ENCODE data around the gene TGM4. TPM values are rescaled to one million over a fixed set of nuclear protein-coding genes. Genes with fewer than 3 reads are reported as not detected.

TGM4 gene
- total and polyA plus RNA-seq, 10 of the 15 experiments (the other 5 are each of a cell fraction or from before 2014, with no cell fraction given) = not detected

DNA sequence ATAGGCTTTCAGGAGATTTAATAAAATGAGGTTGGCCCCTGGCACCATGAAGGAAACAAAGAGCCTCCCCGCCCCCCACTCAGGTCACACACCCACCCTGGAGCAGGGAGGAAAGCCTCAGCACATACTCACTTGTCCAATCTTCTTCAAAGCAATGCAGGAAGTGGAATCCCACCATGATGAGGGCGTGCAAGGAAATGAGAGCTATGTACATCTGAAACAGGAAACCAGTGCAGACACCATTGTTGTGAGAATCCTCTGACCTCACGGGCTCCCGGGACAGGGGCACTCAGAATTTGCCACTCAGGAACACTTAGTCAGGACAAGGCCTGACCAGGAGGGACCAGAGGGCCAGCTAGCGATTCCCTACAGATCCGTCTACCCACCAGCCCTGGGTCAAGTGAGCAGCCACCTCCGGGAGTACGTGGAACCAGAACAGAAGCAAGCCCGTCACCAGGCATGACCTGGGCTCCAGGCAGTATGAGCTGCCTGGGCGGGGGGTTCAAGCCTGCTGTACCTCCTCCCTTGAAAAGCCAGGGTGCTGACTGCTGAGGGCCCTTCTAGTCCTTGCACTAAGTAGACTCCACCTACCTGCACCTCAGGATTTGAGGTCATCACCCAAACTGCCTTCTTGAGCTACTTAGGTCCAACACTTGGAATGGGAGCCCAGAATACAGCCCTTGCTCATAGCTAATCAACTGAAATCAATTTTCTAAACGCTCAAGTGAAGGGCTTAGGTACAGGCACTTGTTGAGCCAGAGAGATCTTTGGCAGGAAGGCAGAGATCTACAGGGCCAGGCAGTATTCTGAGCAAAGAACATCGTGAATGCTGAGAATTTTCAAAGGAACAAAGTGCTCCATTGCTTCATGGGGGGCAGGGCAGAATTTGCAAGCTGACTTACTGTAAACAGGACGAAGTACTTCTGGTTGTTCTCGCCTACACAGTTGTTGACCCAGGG is 58.9 kb downstream of the TGM4 start:
- no peaks in the 10 kb centered on the region for H3K9me3 ChIP-seq (replicated peaks; ENCODE audit: control insufficient read depth, insufficient read depth, low read length)
- in situ Hi-C loops (cut with MboI) (no loop called here), intact Hi-C loops (cut with micrococcal nuclease; ENCODE audit: unreplicated experiment) (no loop called here)
- ATAC-seq (no peak), FAIRE-seq (no peak), DNase-seq (ENCODE audit: low read depth, low spot score) (no peak)
- H3K4me3 ChIP-seq = no peak overlapping the region
- H4K20me1 ChIP-seq (ENCODE audit: control insufficient read depth, insufficient read depth) = no peaks in the 10 kb centered on the region
- H3K4me1 ChIP-seq (ENCODE audit: control insufficient read depth, insufficient read depth, low read length) = no peaks in the 10 kb centered on the region
- H2AFZ ChIP-seq (ENCODE audit: control insufficient read depth, low read depth, low read length) = no peak overlapping the region
- H3K79me2 ChIP-seq (ENCODE audit: control insufficient read depth, insufficient read depth, low read length) = no peaks in the 10 kb centered on the region
- ChIA-PET CTCF (interaction anchor here (1.4 kb wide), 1 partner anchor 19 kb away, joined by 3 read pairs; no protein-coding TSS in a partner anchor), RAD21 (ENCODE audit: unreplicated experiment) (no interaction called here), SMC1A (ENCODE audit: uncharacterized antibody, unreplicated experiment) (no interaction called here), POLR2A (no interaction called here)
- no peak overlapping the region for H3K4me2 ChIP-seq (ENCODE audit: control insufficient read depth, insufficient read depth)
- no peak overlapping the region for H3K27ac ChIP-seq (ENCODE audit: control insufficient read depth, insufficient read depth)
- TF ChIP-seq SREBF2 (IDR thresholded peaks at IDR 0.05; ENCODE audit: low read length) (no peak), EZH2 (IDR thresholded peaks at IDR 0.05; ENCODE audit: borderline replicate concordance, control insufficient read depth, low read depth, low read length) (no peak), WRNIP1 (IDR thresholded peaks at IDR 0.05; ENCODE audit: borderline replicate concordance, low read depth, low read length) (no peak), GABPA (IDR thresholded peaks at IDR 0.05; ENCODE audit: low read depth) (no peak), CREB1 (IDR thresholded peaks at IDR 0.05; ENCODE audit: low read depth) (no peak), EED (IDR thresholded peaks at IDR 0.05; ENCODE audit: low read depth) (no peak), SMARCA5 (IDR thresholded peaks at IDR 0.05) (no peak), ZNF384 (IDR thresholded peaks at IDR 0.05; ENCODE audit: borderline replicate concordance, low read depth, low read length) (no peak), CHD2 (IDR thresholded peaks at IDR 0.05; ENCODE audit: borderline replicate concordance, low read depth, low read length) (no peak), MAX (IDR thresholded peaks at IDR 0.05; ENCODE audit: low read depth, low read length) (no peak), NFXL1 (IDR thresholded peaks at IDR 0.05; ENCODE audit: borderline replicate concordance) (no peak), TAF1 (IDR thresholded peaks at IDR 0.05; ENCODE audit: borderline replicate concordance, low read depth, low read length) (no peak)
- TF ChIP-seq, protein P1, sequence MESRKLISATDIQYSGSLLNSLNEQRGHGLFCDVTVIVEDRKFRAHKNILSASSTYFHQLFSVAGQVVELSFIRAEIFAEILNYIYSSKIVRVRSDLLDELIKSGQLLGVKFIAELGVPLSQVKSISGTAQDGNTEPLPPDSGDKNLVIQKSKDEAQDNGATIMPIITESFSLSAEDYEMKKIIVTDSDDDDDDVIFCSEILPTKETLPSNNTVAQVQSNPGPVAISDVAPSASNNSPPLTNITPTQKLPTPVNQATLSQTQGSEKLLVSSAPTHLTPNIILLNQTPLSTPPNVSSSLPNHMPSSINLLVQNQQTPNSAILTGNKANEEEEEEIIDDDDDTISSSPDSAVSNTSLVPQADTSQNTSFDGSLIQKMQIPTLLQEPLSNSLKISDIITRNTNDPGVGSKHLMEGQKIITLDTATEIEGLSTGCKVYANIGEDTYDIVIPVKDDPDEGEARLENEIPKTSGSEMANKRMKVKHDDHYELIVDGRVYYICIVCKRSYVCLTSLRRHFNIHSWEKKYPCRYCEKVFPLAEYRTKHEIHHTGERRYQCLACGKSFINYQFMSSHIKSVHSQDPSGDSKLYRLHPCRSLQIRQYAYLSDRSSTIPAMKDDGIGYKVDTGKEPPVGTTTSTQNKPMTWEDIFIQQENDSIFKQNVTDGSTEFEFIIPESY (IDR thresholded peaks at IDR 0.05) = no peak
- WGBS (ENCODE audit: insufficient coverage, insufficient replicate concordance, low lambda C conversion rate, missing lambda C conversion rate) = 96% methylated on average over 14 of the region's 14 CpGs
- no peak overlapping the region for H3K9ac ChIP-seq (ENCODE audit: control insufficient read depth, insufficient read depth, low read length)
- no TSS peak for BruUV-seq (replicated peaks)
- H3K36me3 ChIP-seq (ENCODE audit: control insufficient read depth in 2 of 2, insufficient read depth in 2 of 2, low read length in 1 of 2) = peaks cover 3 to 18% of the 10 kb centered on the region in 2 experiments; a peak in 3 of 4 replicates
- H3K27me3 ChIP-seq (replicated peaks in 1 of 2; ENCODE audit: control insufficient read depth in 2 of 2, insufficient read depth in 2 of 2, low read length in 1 of 2) = no peaks in the 10 kb centered on the region

Data from GM12878 (cell line).